ENCODE measurements around the gene AANAT. TPM values are rescaled to one million over a fixed set of nuclear protein-coding genes. Genes with fewer than 3 reads are reported as not detected.

AANAT gene
- total RNA-seq, 1 experiment from 2014 or later = not detected

GRCh38 chr17:76462556-76463290, 4.7 kb upstream of the AANAT start:
- TF ChIP-seq EZH2 (IDR thresholded peaks at IDR 0.05; ENCODE audit: low read depth) (no peak), CTCF (conservative IDR thresholded peaks at IDR 0.05) (no peak)
- Histone ChIP-seq H2AFZ (no peak overlapping the region), H3K9me3 (ENCODE audit: insufficient read depth, low read depth) (no peaks in the 10 kb centered on the region), H4K20me1 (ENCODE audit: insufficient read depth) (no peaks in the 10 kb centered on the region), H3F3A (ENCODE audit: insufficient read depth, low read depth) (no peaks in the 10 kb centered on the region), H3K4me1 (replicated peaks; ENCODE audit: insufficient read depth) (no peaks in the 10 kb centered on the region), H3K79me2 (ENCODE audit: low read depth) (no peaks in the 10 kb centered on the region), H3K27me3 (ENCODE audit: insufficient read depth, low read depth) (no peaks in the 10 kb centered on the region), H3K36me3 (ENCODE audit: low read depth) (no peaks in the 10 kb centered on the region), H3K9me2 (ENCODE audit: insufficient read depth) (no peaks in the 10 kb centered on the region), H3K4me3 (no peak overlapping the region), H3K27ac (no peak overlapping the region), H3K4me2 (no peak overlapping the region)
- no peak for DNase-seq
- ChIA-PET POLR2A (ENCODE audit: unreplicated experiment) (no interaction called here), CTCF (interaction anchor here (0.7 to 0.8 kb wide), 2 partner anchors 28 to 49 kb away, joined by 3 to 4 read pairs; no protein-coding TSS in a partner anchor)
- BruUV-seq (replicated peaks) = no TSS peak
- intact Hi-C loops (cut with micrococcal nuclease; ENCODE audit: unreplicated experiment) = loop anchor here (10.0 kb wide), 2 partner anchors 252 to 602 kb away; partner anchors contain the start of gene MXRA7

- Histone ChIP-seq H3K79me2 (ENCODE audit: low read depth) (no peaks in the 10 kb centered on the region), H3K4me2 (no peak overlapping the region), H3K36me3 (ENCODE audit: low read depth) (no peaks in the 10 kb centered on the region), H3K4me3 (no peak overlapping the region), H3K27me3 (ENCODE audit: insufficient read depth, low read depth) (no peaks in the 10 kb centered on the region), H3K27ac (no peak overlapping the region), H3F3A (ENCODE audit: insufficient read depth, low read depth) (no peaks in the 10 kb centered on the region), H3K9me2 (ENCODE audit: insufficient read depth) (no peaks in the 10 kb centered on the region), H3K9me3 (ENCODE audit: insufficient read depth, low read depth) (no peaks in the 10 kb centered on the region), H3K4me1 (replicated peaks; ENCODE audit: insufficient read depth) (no peaks in the 10 kb centered on the region), H4K20me1 (ENCODE audit: insufficient read depth) (no peaks in the 10 kb centered on the region), H2AFZ (no peak overlapping the region)
- no TSS peak for BruUV-seq (replicated peaks)
- TF ChIP-seq EZH2 (IDR thresholded peaks at IDR 0.05; ENCODE audit: low read depth) (no peak), CTCF (conservative IDR thresholded peaks at IDR 0.05) (no peak)
- no peak for DNase-seq
- POLR2A ChIA-PET (ENCODE audit: unreplicated experiment) = no interaction called here
- intact Hi-C loops (cut with micrococcal nuclease; ENCODE audit: unreplicated experiment) = loop anchor here (1.0 to 10.0 kb wide), 4 partner anchors 40 to 598 kb away; partner anchors contain the start of gene MXRA7
- CTCF ChIA-PET = interaction anchor here (0.6 to 1.4 kb wide), 4 partner anchors 34 to 95 kb away, joined by 3 to 10 read pairs (median 6); partner anchors contain the start of gene RHBDF2
These were observed 650 bp upstream of the AANAT start for GRCh38 chr17:76466775-76467130.

DNA sequence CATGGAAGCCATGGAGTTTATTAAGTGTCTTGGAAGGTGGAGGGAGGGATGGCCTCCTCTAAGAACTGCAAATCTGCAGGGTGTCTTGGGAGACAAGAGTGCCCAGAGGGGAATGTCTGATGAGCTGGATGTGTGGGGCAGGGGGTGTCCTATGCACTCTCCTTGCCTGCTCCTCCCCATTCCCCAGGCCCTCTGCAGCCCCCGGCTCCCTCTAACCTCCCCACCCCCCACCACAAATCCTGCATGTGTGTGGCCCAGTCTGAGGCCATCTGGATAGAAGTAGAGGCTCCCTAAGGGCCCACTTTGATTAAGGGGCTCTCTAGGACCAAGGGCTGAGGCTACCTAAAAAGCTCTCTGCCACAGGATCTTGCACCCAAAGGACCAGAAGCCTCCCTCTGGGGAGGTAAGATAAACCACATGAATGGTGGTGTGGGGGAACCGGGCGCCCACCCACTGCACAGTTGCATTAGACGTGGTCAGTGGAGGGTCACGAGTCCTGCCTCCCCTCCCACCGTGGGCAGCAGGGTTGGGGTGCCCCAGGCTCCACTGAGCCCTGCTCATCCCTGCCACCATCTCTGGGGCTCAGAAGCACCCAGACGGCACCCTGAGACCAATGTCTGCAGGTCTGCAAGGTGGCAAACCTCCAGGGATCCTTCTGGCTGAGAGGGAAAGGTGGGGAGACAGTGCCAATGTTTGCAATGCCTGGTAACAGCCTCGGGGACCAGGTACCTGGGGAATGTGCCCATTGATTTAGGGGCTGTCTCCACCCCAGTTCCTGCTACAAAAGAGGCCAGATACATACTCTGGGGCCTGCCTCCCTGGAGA, 618 bp downstream of the AANAT start:
- ChIA-PET POLR2A (ENCODE audit: unreplicated experiment) (no interaction called here), CTCF (interaction anchor here (0.7 kb wide), 1 partner anchor 9 kb away, joined by 3 read pairs; no protein-coding TSS in a partner anchor)
- H3K27me3 ChIP-seq (ENCODE audit: insufficient read depth, low read depth) = no peaks in the 10 kb centered on the region
- no peaks in the 10 kb centered on the region for H3K4me1 ChIP-seq (replicated peaks; ENCODE audit: insufficient read depth)
- H3K27ac ChIP-seq = no peak overlapping the region
- intact Hi-C loops (cut with micrococcal nuclease; ENCODE audit: unreplicated experiment) = loop anchor here (1.0 to 10.0 kb wide), 3 partner anchors 79 to 597 kb away; partner anchors contain the start of gene MXRA7
- DNase-seq = no peak
- no peaks in the 10 kb centered on the region for H3K9me3 ChIP-seq (ENCODE audit: insufficient read depth, low read depth)
- H3K36me3 ChIP-seq (ENCODE audit: low read depth) = no peaks in the 10 kb centered on the region
- no peaks in the 10 kb centered on the region for H3K79me2 ChIP-seq (ENCODE audit: low read depth)
- H3F3A ChIP-seq (ENCODE audit: insufficient read depth, low read depth) = no peaks in the 10 kb centered on the region
- TF ChIP-seq EZH2 (IDR thresholded peaks at IDR 0.05; ENCODE audit: low read depth) = no peak
- no peak for TF ChIP-seq CTCF (conservative IDR thresholded peaks at IDR 0.05)
- no peaks in the 10 kb centered on the region for H3K9me2 ChIP-seq (ENCODE audit: insufficient read depth)
- H4K20me1 ChIP-seq (ENCODE audit: insufficient read depth) = no peaks in the 10 kb centered on the region
- no peak overlapping the region for H3K4me3 ChIP-seq
- BruUV-seq (replicated peaks) = no TSS peak
- H2AFZ ChIP-seq = no peak overlapping the region
- no peak overlapping the region for H3K4me2 ChIP-seq

Measured in PC-9 (cell line).